Esophagus muscularis mucosa (tissue), 4 donors: ENCODE measurements around the gene MVB12B. TPM values are rescaled to one million over a fixed set of nuclear protein-coding genes. Genes with fewer than 3 reads are reported as not detected.
"Not testable (repeated sequence)": the region's sequence is repeated elsewhere in the genome, so short reads cannot be mapped to it uniquely, and the experiment has no call there.

Source experiments
- DNase-seq: peaks from one replicate; pipeline ENCODE4 v3.0.0-alpha.2; 2017; ENCODE audit errors: extremely low spot score
- H3K27ac ChIP-seq, 4 donors: fragments of 200-600 bp; sonication (generic); replicated peaks in 1 of 4; 1 replicate in 3 of 4; 2 replicates in 1 of 4; pipeline ENCODE4 v1.5.1; 2016 to 2019; ENCODE audit warnings: mild to moderate bottlenecking in 1 of 4
- H3K27me3 ChIP-seq, 4 donors: fragments of 200-600 bp; sonication (generic); one replicate each; pipeline versions ENCODE4 v1.5.1 to v1.6.0; 2016 to 2019
- H3K36me3 ChIP-seq, 4 donors: fragments of 200-600 bp; sonication (generic); one replicate each; pipeline ENCODE4 v1.5.1; 2016 to 2019
- H3K4me1 ChIP-seq, 4 donors: fragments of 200-600 bp; sonication (generic); one replicate each; pipeline ENCODE4 v1.5.1; 2016 to 2019
- H3K4me3 ChIP-seq, 4 donors: fragments of 200-600 bp; sonication (generic); 1 replicate in 2 of 4; 2 replicates in 2 of 4; pipeline ENCODE4 v1.5.1; 2016 to 2019; ENCODE audit warnings: mild to moderate bottlenecking in 4 of 4, moderate library complexity in 1 of 4
- H3K9me3 ChIP-seq, 4 donors: fragments of 200-600 bp; sonication (generic); 1 replicate in 3 of 4; 2 replicates in 1 of 4; pipeline ENCODE4 v1.5.1; 2016 to 2019
- CTCF ChIP-seq, 3 experiments: fragments of 200-600 bp in 2 of 3; fragments of 450-650 bp in 1 of 3; sonication (generic) in 2 of 3; IDR thresholded peaks; one replicate each; pipeline ENCODE4 v1.5.1; 2017 to 2019; ENCODE audit warnings: antibody characterized with exemption in 3 of 3, mild to moderate bottlenecking in 2 of 3, moderate library complexity in 1 of 3
- EP300 ChIP-seq: sonication (generic); formaldehyde crosslinking; IDR thresholded peaks from one replicate; pipeline ENCODE4 v1.6.1; 2017; ENCODE audit warnings: antibody characterized with exemption
- POLR2A ChIP-seq: fragments of 450-650 bp; IDR thresholded peaks from one replicate; pipeline ENCODE4 v1.6.1; 2017; ENCODE audit warnings: antibody characterized with exemption, moderate library complexity, mild to moderate bottlenecking, low read depth
- POLR2AphosphoS5 ChIP-seq, 2 donors: sonication (generic); formaldehyde crosslinking; IDR thresholded peaks; one replicate each; pipeline ENCODE4 v1.6.1; 2017; ENCODE audit warnings: antibody characterized with exemption in 2 of 2
- WGBS: methylation state at CpG from one replicate; pipeline ENCODE4 v1.1.5; 2018; 5-methylcytosine and 5-hydroxymethylcytosine counted together
- intact Hi-C: fragments of 100-400 bp; cut with DNase I; formaldehyde crosslinking; loops from one replicate; pipeline ENCODE4 v1.15.1; 2023
- small RNA-seq, 3 donors: library from RNA; depleted of rRNA; stranded (forward); fragments of <200 nt; gene quantifications; one replicate each; pipeline ENCODE3, GENCODE V24; 2016
- total RNA-seq, 4 donors: library from RNA; depleted of rRNA; stranded (reverse); fragments of >200 nt; gene quantifications; one replicate each; pipeline versions ENCODE4 v1.1.0 to v1.2.1, GENCODE V29; 2016

MVB12B gene
- total RNA-seq, 4 donors from 2014 or later: 14.1 to 25.0 (median 18.4) TPM

- TF ChIP-seq CTCF (IDR thresholded peaks at IDR 0.05) (no peak), POLR2AphosphoS5 (IDR thresholded peaks at IDR 0.05) (no peak), EP300 (no peak), POLR2A (no peak)
- Histone ChIP-seq H3K36me3 (no peaks in the 10 kb centered on the region), H3K27me3 (no peaks in the 10 kb centered on the region), H3K4me3 (no peak overlapping the region), H3K9me3 (peaks cover 0 to 3% (median 0%) of the 10 kb centered on the region in 4 donors), H3K27ac (no peak overlapping the region), H3K4me1 (no peaks in the 10 kb centered on the region)
- intact Hi-C loops: no loop called here
- 88% methylated on average over 6 of the region's 8 CpGs for WGBS
- no peak for DNase-seq
These were observed 227.7 kb downstream of the MVB12B start for GRCh38 chr9:126554292-126554691.

GRCh38 chr9:126555421-126555820, 228.8 kb downstream of the MVB12B start:
- not testable (repeated sequence) for H3K36me3 ChIP-seq, DNase-seq, H3K4me3 ChIP-seq, H3K9me3 ChIP-seq, H3K27ac ChIP-seq, H3K27me3 ChIP-seq, H3K4me1 ChIP-seq
- intact Hi-C loops: loop anchor here (5.0 kb wide), 1 partner anchor 38 kb away; no protein-coding TSS in a partner anchor
- 87% methylated on average over 13 of the region's 13 CpGs for WGBS
- peak in 1 of 3 experiments; percentile 11 for TF ChIP-seq CTCF (IDR thresholded peaks at IDR 0.05)

Small RNAs within 50 kb of the gene (small RNA-seq; reads per million reads assigned to genes)
- gene RF00108: 0 reads per million in 3 donors
